Measurements from ENCODE around the gene NOTCH4. TPM values are rescaled to one million over a fixed set of nuclear protein-coding genes. Genes with fewer than 3 reads are reported as not detected.

Gene NOTCH4
- total and polyA plus RNA-seq, 9 of the 15 experiments (the other 6 are each of a cell fraction or from before 2014, with no cell fraction given), result 0.24 to 4.3 (median 1.7) TPM

GRCh38 chr6:32168807-32169591 lies 54.9 kb downstream of the NOTCH4 start (continued):
- TF ChIP-seq, protein P1, sequence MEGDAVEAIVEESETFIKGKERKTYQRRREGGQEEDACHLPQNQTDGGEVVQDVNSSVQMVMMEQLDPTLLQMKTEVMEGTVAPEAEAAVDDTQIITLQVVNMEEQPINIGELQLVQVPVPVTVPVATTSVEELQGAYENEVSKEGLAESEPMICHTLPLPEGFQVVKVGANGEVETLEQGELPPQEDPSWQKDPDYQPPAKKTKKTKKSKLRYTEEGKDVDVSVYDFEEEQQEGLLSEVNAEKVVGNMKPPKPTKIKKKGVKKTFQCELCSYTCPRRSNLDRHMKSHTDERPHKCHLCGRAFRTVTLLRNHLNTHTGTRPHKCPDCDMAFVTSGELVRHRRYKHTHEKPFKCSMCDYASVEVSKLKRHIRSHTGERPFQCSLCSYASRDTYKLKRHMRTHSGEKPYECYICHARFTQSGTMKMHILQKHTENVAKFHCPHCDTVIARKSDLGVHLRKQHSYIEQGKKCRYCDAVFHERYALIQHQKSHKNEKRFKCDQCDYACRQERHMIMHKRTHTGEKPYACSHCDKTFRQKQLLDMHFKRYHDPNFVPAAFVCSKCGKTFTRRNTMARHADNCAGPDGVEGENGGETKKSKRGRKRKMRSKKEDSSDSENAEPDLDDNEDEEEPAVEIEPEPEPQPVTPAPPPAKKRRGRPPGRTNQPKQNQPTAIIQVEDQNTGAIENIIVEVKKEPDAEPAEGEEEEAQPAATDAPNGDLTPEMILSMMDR (IDR thresholded peaks at IDR 0.05 in 2 of 3, conservative IDR thresholded peaks at IDR 0.05 in 1 of 3; ENCODE audit: insufficient read depth in 2 of 3, low read depth in 1 of 3, low read length in 3 of 3), result peak in 2 of 3 experiments; percentile 11 to 24; a peak in 3 of 6 replicates
- TF ChIP-seq TFE3 (CRISPR knock-in tag; IDR thresholded peaks at IDR 0.05) (no peak), NR4A1 (CRISPR knock-in tag; IDR thresholded peaks at IDR 0.05) (no peak), NR4A1 (tag; IDR thresholded peaks at IDR 0.05) (no peak; the same call in 1 of the 2 replicates), ZNF445 (CRISPR knock-in tag; IDR thresholded peaks at IDR 0.05; ENCODE audit: low read depth) (no peak), MEF2D (tag; conservative IDR thresholded peaks at IDR 0.05; ENCODE audit: low read depth) (no peak), ZNF699 (CRISPR knock-in tag; IDR thresholded peaks at IDR 0.05; ENCODE audit: insufficient replicate concordance) (no peak), MTF1 (CRISPR knock-in tag; IDR thresholded peaks at IDR 0.05; ENCODE audit: borderline replicate concordance) (no peak), CCAR2 (IDR thresholded peaks at IDR 0.05; ENCODE audit: low read depth, low read length) (no peak), ZFP1 (CRISPR knock-in tag; IDR thresholded peaks at IDR 0.05) (no peak), KLF1 (tag; IDR thresholded peaks at IDR 0.05) (no peak), TOE1 (IDR thresholded peaks at IDR 0.05; ENCODE audit: borderline replicate concordance) (0 out of 2 replicates have a peak, but pooled peaks have one; percentile 23), TOE1 (CRISPR knock-in tag; IDR thresholded peaks at IDR 0.05; ENCODE audit: borderline replicate concordance, low read depth) (no peak)
- TF ChIP-seq, protein P2, sequence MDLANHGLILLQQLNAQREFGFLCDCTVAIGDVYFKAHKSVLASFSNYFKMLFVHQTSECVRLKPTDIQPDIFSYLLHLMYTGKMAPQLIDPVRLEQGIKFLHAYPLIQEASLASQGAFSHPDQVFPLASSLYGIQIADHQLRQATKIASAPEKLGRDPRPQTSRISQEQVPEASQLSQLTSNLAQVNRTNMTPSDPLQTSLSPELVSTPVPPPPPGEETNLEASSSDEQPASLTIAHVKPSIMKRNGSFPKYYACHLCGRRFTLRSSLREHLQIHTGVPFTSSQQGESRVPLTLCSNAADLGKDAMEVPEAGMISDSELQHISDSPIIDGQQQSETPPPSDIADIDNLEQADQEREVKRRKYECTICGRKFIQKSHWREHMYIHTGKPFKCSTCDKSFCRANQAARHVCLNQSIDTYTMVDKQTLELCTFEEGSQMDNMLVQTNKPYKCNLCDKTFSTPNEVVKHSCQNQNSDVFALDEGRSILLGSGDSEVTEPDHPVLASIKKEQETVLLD (IDR thresholded peaks at IDR 0.05), result no peak; the same call in 1 of the 2 replicates
- TF ChIP-seq, protein P3, sequence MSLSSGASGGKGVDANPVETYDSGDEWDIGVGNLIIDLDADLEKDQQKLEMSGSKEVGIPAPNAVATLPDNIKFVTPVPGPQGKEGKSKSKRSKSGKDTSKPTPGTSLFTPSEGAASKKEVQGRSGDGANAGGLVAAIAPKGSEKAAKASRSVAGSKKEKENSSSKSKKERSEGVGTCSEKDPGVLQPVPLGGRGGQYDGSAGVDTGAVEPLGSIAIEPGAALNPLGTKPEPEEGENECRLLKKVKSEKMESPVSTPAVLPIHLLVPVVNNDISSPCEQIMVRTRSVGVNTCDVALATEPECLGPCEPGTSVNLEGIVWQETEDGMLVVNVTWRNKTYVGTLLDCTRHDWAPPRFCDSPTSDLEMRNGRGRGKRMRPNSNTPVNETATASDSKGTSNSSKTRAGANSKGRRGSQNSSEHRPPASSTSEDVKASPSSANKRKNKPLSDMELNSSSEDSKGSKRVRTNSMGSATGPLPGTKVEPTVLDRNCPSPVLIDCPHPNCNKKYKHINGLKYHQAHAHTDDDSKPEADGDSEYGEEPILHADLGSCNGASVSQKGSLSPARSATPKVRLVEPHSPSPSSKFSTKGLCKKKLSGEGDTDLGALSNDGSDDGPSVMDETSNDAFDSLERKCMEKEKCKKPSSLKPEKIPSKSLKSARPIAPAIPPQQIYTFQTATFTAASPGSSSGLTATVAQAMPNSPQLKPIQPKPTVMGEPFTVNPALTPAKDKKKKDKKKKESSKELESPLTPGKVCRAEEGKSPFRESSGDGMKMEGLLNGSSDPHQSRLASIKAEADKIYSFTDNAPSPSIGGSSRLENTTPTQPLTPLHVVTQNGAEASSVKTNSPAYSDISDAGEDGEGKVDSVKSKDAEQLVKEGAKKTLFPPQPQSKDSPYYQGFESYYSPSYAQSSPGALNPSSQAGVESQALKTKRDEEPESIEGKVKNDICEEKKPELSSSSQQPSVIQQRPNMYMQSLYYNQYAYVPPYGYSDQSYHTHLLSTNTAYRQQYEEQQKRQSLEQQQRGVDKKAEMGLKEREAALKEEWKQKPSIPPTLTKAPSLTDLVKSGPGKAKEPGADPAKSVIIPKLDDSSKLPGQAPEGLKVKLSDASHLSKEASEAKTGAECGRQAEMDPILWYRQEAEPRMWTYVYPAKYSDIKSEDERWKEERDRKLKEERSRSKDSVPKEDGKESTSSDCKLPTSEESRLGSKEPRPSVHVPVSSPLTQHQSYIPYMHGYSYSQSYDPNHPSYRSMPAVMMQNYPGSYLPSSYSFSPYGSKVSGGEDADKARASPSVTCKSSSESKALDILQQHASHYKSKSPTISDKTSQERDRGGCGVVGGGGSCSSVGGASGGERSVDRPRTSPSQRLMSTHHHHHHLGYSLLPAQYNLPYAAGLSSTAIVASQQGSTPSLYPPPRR (CRISPR knock-in tag; IDR thresholded peaks at IDR 0.05; ENCODE audit: borderline replicate concordance), result no peak

Measured in K562 (cell line).